ENCODE measurements around the gene SLC22A23. TPM values are rescaled to one million over a fixed set of nuclear protein-coding genes. Genes with fewer than 3 reads are reported as not detected.

SLC22A23 gene
- total RNA-seq, 6 donors from 2014 or later = 18.2 to 73.1 (median 28.3) TPM

DNA sequence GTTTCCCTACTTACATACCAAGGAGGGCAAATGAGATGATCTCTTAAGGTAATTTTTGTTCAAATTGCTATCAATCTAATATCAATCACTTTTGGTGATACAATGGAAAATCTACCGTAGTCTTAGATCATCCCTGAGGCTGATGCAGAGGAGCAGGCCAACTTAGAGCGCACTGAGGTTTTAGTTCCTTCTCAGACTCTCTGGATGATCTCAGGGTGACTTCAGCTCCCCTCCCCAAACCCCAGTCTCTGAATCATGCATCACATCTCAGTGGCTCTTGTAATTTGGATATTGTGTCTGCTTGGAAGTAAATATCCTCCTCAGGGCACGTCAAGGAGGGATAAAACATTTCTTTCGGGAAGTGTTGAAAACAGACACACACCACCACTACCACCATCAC, 235.3 kb downstream of the SLC22A23 start:
- no peak overlapping the region for H3K4me3 ChIP-seq
- DNase-seq = no peak
- H3K9me3 ChIP-seq = no peaks in the 10 kb centered on the region
- H3K4me1 ChIP-seq = peaks cover under 1 to 3% (median 1%) of the 10 kb centered on the region in 4 donors
- TF ChIP-seq POLR2AphosphoS5 (IDR thresholded peaks at IDR 0.05) (no peak), POLR2A (IDR thresholded peaks at IDR 0.05) (no peak), EP300 (IDR thresholded peaks at IDR 0.05) (no peak), CTCF (IDR thresholded peaks at IDR 0.05) (no peak)
- WGBS, 2 donors = 92 to 99% methylated on average over 4 of the region's 4 CpGs
- no peak for ATAC-seq (ENCODE audit: low FRiP score in 2 of 2)
- no peak overlapping the region for H3K27ac ChIP-seq
- H3K27me3 ChIP-seq = peaks cover 0 to 7% (median 3%) of the 10 kb centered on the region in 4 donors
- H3K36me3 ChIP-seq = no peaks in the 10 kb centered on the region

DNA sequence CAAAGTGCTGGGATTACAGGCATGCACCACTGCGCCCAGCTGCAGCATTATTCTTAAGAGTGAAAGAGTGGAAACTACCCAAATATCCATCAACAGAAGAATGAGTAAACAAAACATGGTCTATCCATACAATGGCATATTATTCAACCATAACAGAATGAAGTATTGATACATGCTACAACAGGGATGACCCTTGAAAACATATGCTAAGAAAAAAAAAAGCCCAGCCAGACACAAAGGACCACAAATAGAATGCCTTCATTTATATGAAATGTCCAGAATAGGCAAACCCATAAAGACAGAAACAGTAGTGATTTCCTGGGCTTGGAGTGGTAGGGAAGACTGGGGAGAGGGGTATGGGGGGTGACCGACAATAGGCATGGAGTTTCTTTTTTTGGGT, 236.5 kb downstream of the SLC22A23 start:
- Histone ChIP-seq H3K4me1 (no peaks in the 10 kb centered on the region), H3K27ac (no peak overlapping the region), H3K36me3 (no peaks in the 10 kb centered on the region), H3K4me3 (no peak overlapping the region), H3K9me3 (no peaks in the 10 kb centered on the region), H3K27me3 (no peaks in the 10 kb centered on the region)
- 88 to 91% methylated on average over 2 of the region's 2 CpGs for WGBS, 2 donors
- DNase-seq (no peak), ATAC-seq (ENCODE audit: low FRiP score in 2 of 2) (no peak)
- TF ChIP-seq EP300 (IDR thresholded peaks at IDR 0.05) (no peak), CTCF (IDR thresholded peaks at IDR 0.05) (no peak), POLR2A (IDR thresholded peaks at IDR 0.05) (no peak), POLR2AphosphoS5 (IDR thresholded peaks at IDR 0.05) (no peak)

Other genes with a start within 250 kb of the SLC22A23 start
- gene TUBB2B, start 229.4 kb downstream of the SLC22A23 start, total RNA-seq = 1 to 10 TPM in 4 of 6 donors, under 1 TPM in 1, not detected in 1; 0.67 to 4.1 (median 1.7) TPM
- 10 to 100 TPM; 17.0 to 24.5 (median 22.9) TPM for gene PSMG4, start 198.1 kb downstream of the SLC22A23 start, total RNA-seq